ENCODE measurements around the gene SMIM31. TPM values are rescaled to one million over a fixed set of nuclear protein-coding genes. Genes with fewer than 3 reads are reported as not detected.

SMIM31 gene
- total RNA-seq, 1 donor from 2014 or later = not detected

- TF ChIP-seq CTCF (IDR thresholded peaks at IDR 0.05; ENCODE audit: borderline replicate concordance) = no peak
Measured at GRCh38 chr4:164756686-164757085, 2.8 kb downstream of the SMIM31 start.

GRCh38 chr4:164761241-164761640 is 7.3 kb downstream of the SMIM31 start:
- no peak for DNase-seq
- H3K4me1 ChIP-seq = no peaks in the 10 kb centered on the region
- intact Hi-C loops (cut with micrococcal nuclease) = no loop called here
- no peak for TF ChIP-seq CTCF (IDR thresholded peaks at IDR 0.05; ENCODE audit: borderline replicate concordance)
- H3K27me3 ChIP-seq (ENCODE audit: low read depth) = peaks cover 28% of the 10 kb centered on the region
- no peak overlapping the region for H3K4me3 ChIP-seq
- H3K27ac ChIP-seq (replicated peaks) = no peak overlapping the region
- H3K36me3 ChIP-seq = no peaks in the 10 kb centered on the region
- H3K9me3 ChIP-seq (replicated peaks) = no peaks in the 10 kb centered on the region

More at GRCh38 chr4:164756686-164757085, 2.8 kb downstream of the SMIM31 start:
- Histone ChIP-seq H3K36me3 (no peaks in the 10 kb centered on the region), H3K4me3 (no peak overlapping the region), H3K27me3 (ENCODE audit: low read depth) (peaks cover 6% of the 10 kb centered on the region), H3K9me3 (replicated peaks) (peaks cover 18% of the 10 kb centered on the region), H3K4me1 (no peaks in the 10 kb centered on the region), H3K27ac (replicated peaks) (no peak overlapping the region)
- DNase-seq = no peak
- intact Hi-C loops (cut with micrococcal nuclease) = no loop called here

- intact Hi-C loops (cut with micrococcal nuclease) = no loop called here
- H3K4me1 ChIP-seq = no peaks in the 10 kb centered on the region
- H3K27me3 ChIP-seq (ENCODE audit: low read depth) = peaks cover 34% of the 10 kb centered on the region
- TF ChIP-seq CTCF (IDR thresholded peaks at IDR 0.05; ENCODE audit: borderline replicate concordance) = no peak
- DNase-seq = no peak
- H3K4me3 ChIP-seq = no peak overlapping the region
- no peak overlapping the region for H3K27ac ChIP-seq (replicated peaks)
- H3K36me3 ChIP-seq = no peaks in the 10 kb centered on the region
- no peaks in the 10 kb centered on the region for H3K9me3 ChIP-seq (replicated peaks)
Measured at GRCh38 chr4:164761746-164762275, 7.9 kb downstream of the SMIM31 start.

GRCh38 chr4:164765096-164765495 is 11.2 kb downstream of the SMIM31 start:
- Histone ChIP-seq H3K27me3 (ENCODE audit: low read depth) (peaks cover 45% of the 10 kb centered on the region), H3K9me3 (replicated peaks) (no peaks in the 10 kb centered on the region), H3K4me3 (no peak overlapping the region), H3K4me1 (no peaks in the 10 kb centered on the region), H3K36me3 (no peaks in the 10 kb centered on the region), H3K27ac (replicated peaks) (no peak overlapping the region)
- no peak for TF ChIP-seq CTCF (IDR thresholded peaks at IDR 0.05; ENCODE audit: borderline replicate concordance)
- no peak for DNase-seq
- intact Hi-C loops (cut with micrococcal nuclease) = no loop called here

- TF ChIP-seq CTCF (IDR thresholded peaks at IDR 0.05; ENCODE audit: borderline replicate concordance) = no peak
- intact Hi-C loops (cut with micrococcal nuclease) = no loop called here
- peaks cover 45% of the 10 kb centered on the region for H3K27me3 ChIP-seq (ENCODE audit: low read depth)
- H3K9me3 ChIP-seq (replicated peaks) = no peaks in the 10 kb centered on the region
- no peak overlapping the region for H3K27ac ChIP-seq (replicated peaks)
- DNase-seq = no peak
- H3K36me3 ChIP-seq = no peaks in the 10 kb centered on the region
- H3K4me1 ChIP-seq = no peaks in the 10 kb centered on the region
- H3K4me3 ChIP-seq = no peak overlapping the region
Measured at GRCh38 chr4:164765833-164766232, 11.9 kb downstream of the SMIM31 start.
